Measurements from ENCODE around the gene RNF115. TPM values are rescaled to one million over a fixed set of nuclear protein-coding genes. Genes with fewer than 3 reads are reported as not detected.
"Not testable (repeated sequence)": the region's sequence is repeated elsewhere in the genome, so short reads cannot be mapped to it uniquely, and the experiment has no call there.

The RNF115 gene
- total and polyA plus RNA-seq, 2 of the 4 experiments (the other 2 are of a cell fraction) = 13.5 to 22.9 TPM

DNA sequence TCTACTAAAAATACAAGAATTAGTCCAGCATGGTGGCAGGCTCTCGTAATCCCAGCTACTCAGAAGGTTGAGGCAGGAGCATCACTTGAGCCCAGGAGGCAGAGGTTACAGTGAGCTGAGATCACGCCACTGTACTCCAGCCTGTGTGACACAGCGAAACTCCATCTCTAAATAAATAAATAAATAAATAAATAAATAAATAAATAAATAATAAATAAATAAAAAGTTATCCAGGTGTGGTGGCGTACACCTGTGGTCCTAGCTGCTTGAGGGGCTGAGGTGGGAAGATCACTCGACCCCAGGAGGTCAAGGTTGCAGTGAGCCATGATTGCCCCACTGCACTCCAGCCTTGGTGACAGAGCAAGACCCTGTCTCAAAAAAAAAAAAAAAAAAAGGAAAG, 105.4 kb downstream of the RNF115 start:
- DNase-seq; H3K4me3 ChIP-seq (ENCODE audit: insufficient read depth, low read depth, low read length); BruUV-seq (replicated peaks); H3K4me2 ChIP-seq (ENCODE audit: low read depth, low read length); H3K14ac ChIP-seq (replicated peaks; ENCODE audit: low read depth, low read length); H4K91ac ChIP-seq (ENCODE audit: insufficient read depth, low read depth, low read length); H3K27me3 ChIP-seq (ENCODE audit: control insufficient read depth, insufficient read depth, low read length); H3K9ac ChIP-seq (ENCODE audit: low read depth, low read length); H4K8ac ChIP-seq (ENCODE audit: low read depth in 2 of 2, low read length in 2 of 2); H3K79me1 ChIP-seq (ENCODE audit: low read depth in 1 of 2, low read length in 2 of 2); H3K36me3 ChIP-seq (ENCODE audit: control insufficient read depth, insufficient read depth, low read length); H3K27ac ChIP-seq (ENCODE audit: insufficient read depth, low read length); H2BK5ac ChIP-seq (ENCODE audit: low read depth, low read length, poor library complexity, severe bottlenecking); H3K23ac ChIP-seq (ENCODE audit: low read depth, low read length); POLR2A ChIA-PET (ENCODE audit: unreplicated experiment); CTCF ChIA-PET; H3K9me3 ChIP-seq (ENCODE audit: control insufficient read depth, insufficient read depth, low read length); in situ Hi-C loops (cut with MboI; ENCODE audit: low sequenced_read_pairs); dilution Hi-C loops (cut with HindIII; ENCODE audit: low sequenced_read_pairs, unreplicated experiment); ATAC-seq (ENCODE audit: low read depth); H2AK5ac ChIP-seq (ENCODE audit: low read depth, low read length); H2AK9ac ChIP-seq (replicated peaks; ENCODE audit: low read depth, low read length, poor library complexity); H3K4ac ChIP-seq (ENCODE audit: low read depth, low read length); H2BK20ac ChIP-seq (ENCODE audit: low read depth, low read length); intact Hi-C loops (cut with micrococcal nuclease); H4K5ac ChIP-seq (ENCODE audit: low read depth, low read length); H3K18ac ChIP-seq (ENCODE audit: low read depth, low read length); H4K20me1 ChIP-seq (ENCODE audit: insufficient read depth, low read length); H2AFZ ChIP-seq (replicated peaks; ENCODE audit: low read length, poor library complexity); H3K56ac ChIP-seq (ENCODE audit: extremely low read depth, insufficient read depth, low read length): not testable (repeated sequence)
- H3K9me1 ChIP-seq (ENCODE audit: insufficient read depth, low read length) = peaks cover 24% of the 10 kb centered on the region
- H2BK15ac ChIP-seq (ENCODE audit: low read depth, low read length) = peak overlapping the region; percentile 99; the same call in 1 of the 3 replicates
- no CpG with 5 or more reads among the region's 5 CpGs for WGBS, 2 experiments (ENCODE audit: extremely low coverage in 2 of 2, insufficient read length in 1 of 2)
- H2BK120ac ChIP-seq (ENCODE audit: low read depth, low read length) = peak overlapping the region; percentile 45
- peaks cover 30% of the 10 kb centered on the region for H3K4me1 ChIP-seq (ENCODE audit: control insufficient read depth, insufficient read depth, low read length)

Data from IMR-90 (cell line).